GM23338 (cell line): ENCODE results near the gene TIMM22. TPM values are rescaled to one million over a fixed set of nuclear protein-coding genes. Genes with fewer than 3 reads are reported as not detected.
A peak's percentile ranks its signal among the peaks of the same experiment; 100 is the strongest.

Source experiments
- ATAC-seq: fragments of 200-7000 bp; cut with Tn5 transposase; 3 replicates; pipeline ENCODE4 v1.9.1; 2020
- DNase-seq: peaks from one replicate; pipeline ENCODE4 v3.0.0-alpha.2; 2015; ENCODE audit warnings: low spot score
- H2AFZ ChIP-seq: fragments of 200-600 bp; sonication (generic); 2 replicates; pipeline ENCODE4 v1.8.0; 2016; ENCODE audit warnings: antibody characterized with exemption, mild to moderate bottlenecking, moderate library complexity
- H3F3A ChIP-seq: fragments of 200-600 bp; sonication (generic); replicated peaks from 2 replicates; pipeline ENCODE4 v1.8.0; 2017; ENCODE audit warnings: antibody characterized with exemption, mixed run types, low read depth
- H3K27ac ChIP-seq: fragments of 200-600 bp; sonication (generic); 2 replicates; pipeline ENCODE4 v1.6.1; 2016; ENCODE audit warnings: low read depth
- H3K27me3 ChIP-seq: fragments of 200-600 bp; sonication (generic); 2 replicates; pipeline ENCODE4 v1.8.0; 2016; ENCODE audit warnings: mild to moderate bottlenecking, mixed run types, moderate library complexity; ENCODE audit not compliant: insufficient read depth
- H3K36me3 ChIP-seq: fragments of 200-600 bp; sonication (generic); 2 replicates; pipeline ENCODE4 v1.8.0; 2016; ENCODE audit warnings: mild to moderate bottlenecking; ENCODE audit not compliant: insufficient read depth
- H3K4me1 ChIP-seq: fragments of 200-600 bp; sonication (generic); 2 replicates; pipeline ENCODE4 v1.8.0; 2016; ENCODE audit warnings: mild to moderate bottlenecking, moderate library complexity; ENCODE audit not compliant: insufficient read depth
- H3K4me2 ChIP-seq: fragments of 200-600 bp; sonication (generic); 2 replicates; pipeline ENCODE4 v1.7.1; 2017; ENCODE audit warnings: mixed run types
- H3K4me3 ChIP-seq: fragments of 200-600 bp; sonication (generic); 2 replicates; pipeline ENCODE4 v1.6.1; 2016; ENCODE audit warnings: mixed run types
- H3K79me2 ChIP-seq: fragments of 200-600 bp; sonication (generic); replicated peaks from 2 replicates; pipeline ENCODE4 v1.8.0; 2017; ENCODE audit warnings: mild to moderate bottlenecking; ENCODE audit not compliant: insufficient read depth
- H3K9me2 ChIP-seq: fragments of 200-600 bp; sonication (generic); 2 replicates; pipeline ENCODE4 v1.8.0; 2017; ENCODE audit not compliant: insufficient read depth
- H4K20me1 ChIP-seq: fragments of 200-600 bp; sonication (generic); replicated peaks from 2 replicates; pipeline ENCODE4 v1.8.0; 2017; ENCODE audit warnings: mild to moderate bottlenecking; ENCODE audit not compliant: insufficient read depth
- H3K27ac Mint-ChIP-seq: 2 replicates; pipeline ENCODE4 v1.8.0; 2020; ENCODE audit warnings: inconsistent platforms, mild to moderate bottlenecking, moderate library complexity, mixed read lengths
- H3K27me3 Mint-ChIP-seq: 3 replicates; pipeline ENCODE4 v1.8.0; 2022; ENCODE audit warnings: low read depth, mild to moderate bottlenecking, moderate library complexity, mixed read lengths, inconsistent platforms; ENCODE audit not compliant: insufficient read depth, poor library complexity
- H3K36me3 Mint-ChIP-seq: 3 replicates; pipeline ENCODE4 v1.8.0; 2021; ENCODE audit warnings: low read depth, mild to moderate bottlenecking, inconsistent platforms, moderate library complexity, mixed read lengths
- H3K4me1 Mint-ChIP-seq: 3 replicates; pipeline ENCODE4 v1.8.0; 2020; ENCODE audit warnings: mild to moderate bottlenecking, inconsistent platforms, mixed read lengths
- H3K4me3 Mint-ChIP-seq: 3 replicates; pipeline ENCODE4 v1.8.0; 2021; ENCODE audit warnings: moderate library complexity, mild to moderate bottlenecking, inconsistent platforms, mixed read lengths
- H3K9me3 Mint-ChIP-seq: 3 replicates; pipeline ENCODE4 v1.8.0; 2020; ENCODE audit warnings: moderate library complexity, mild to moderate bottlenecking, inconsistent platforms, mixed read lengths
- CREB1 ChIP-seq: fragments of 250-450 bp; sonication (Bioruptor Pico); IDR thresholded peaks from 2 replicates; pipeline ENCODE4 v1.5.0; 2020; ENCODE audit warnings: low read depth, mild to moderate bottlenecking, moderate library complexity
- CTCF ChIP-seq, 2 experiments: fragments of 200-600 bp in 1 of 2; sonication (generic) in 1 of 2; conservative IDR thresholded peaks; 2 replicates each; pipeline versions ENCODE4 v1.5.1 to v1.6.1; 2016 to 2017; ENCODE audit warnings: antibody characterized with exemption in 2 of 2, low read depth in 2 of 2, mild to moderate bottlenecking in 2 of 2, moderate library complexity in 1 of 2
- EZH2 ChIP-seq: fragments of 200-600 bp; sonication (generic); IDR thresholded peaks from one replicate; pipeline ENCODE4 v1.8.0; 2017; ENCODE audit warnings: antibody characterized with exemption, mild to moderate bottlenecking, low read depth; ENCODE audit not compliant: unreplicated experiment
- EZH2phosphoT487 ChIP-seq: fragments of 200-600 bp; sonication (generic); IDR thresholded peaks from one replicate; pipeline ENCODE4 v1.8.1; 2018; ENCODE audit warnings: antibody characterized with exemption; ENCODE audit not compliant: unreplicated experiment
- JUNB ChIP-seq: IDR thresholded peaks from one replicate; pipeline ENCODE4 v1.6.1; 2016; ENCODE audit warnings: antibody characterized with exemption; ENCODE audit not compliant: unreplicated experiment
- NANOG ChIP-seq: IDR thresholded peaks from 2 replicates; pipeline ENCODE4 v1.6.1; 2016; ENCODE audit warnings: antibody characterized with exemption, borderline replicate concordance
- POLR2AphosphoS5 ChIP-seq: IDR thresholded peaks from 2 replicates; pipeline ENCODE4 v1.6.1; 2016; ENCODE audit warnings: antibody characterized with exemption, low read depth
- STAT1 ChIP-seq: IDR thresholded peaks from one replicate; pipeline ENCODE4 v1.6.1; 2016; ENCODE audit warnings: antibody characterized with exemption; ENCODE audit not compliant: unreplicated experiment
- ZNF114 ChIP-seq: fragments of 250-450 bp; sonication (Bioruptor Pico); IDR thresholded peaks from 2 replicates; pipeline ENCODE4 v1.5.0; 2020; ENCODE audit warnings: mild to moderate bottlenecking, moderate library complexity
- ZNF331 ChIP-seq: fragments of 250-450 bp; sonication (Bioruptor Pico); IDR thresholded peaks from 2 replicates; pipeline ENCODE4 v1.5.0; 2020; ENCODE audit warnings: low read depth, mild to moderate bottlenecking, moderate library complexity
- polyA plus RNA-seq: library from polyadenylated mRNA; unstranded; fragments of >200 nt; fragmentation: Nextera tagmentation; extraction: Ambion mirVana; gene quantifications from 2 replicates; pipeline ENCODE4 v1.2.1, GENCODE V29; 2016
- total RNA-seq: library from RNA; depleted of rRNA; stranded (reverse); fragments of >200 nt; shearing (Covaris generic); gene quantifications from 2 replicates; pipeline ENCODE4 v1.2.3, GENCODE V29; 2014
- TF ChIP-seq, protein P1 (sequence below): IDR thresholded peaks from one replicate; pipeline ENCODE4 v1.6.1; 2018; ENCODE audit warnings: antibody characterized with exemption; ENCODE audit not compliant: unreplicated experiment
- TF ChIP-seq, protein P2 (sequence below): IDR thresholded peaks from 2 replicates; pipeline ENCODE4 v1.6.1; 2016; ENCODE audit warnings: antibody characterized with exemption

TIMM22 gene
- total and polyA plus RNA-seq, 2 experiments from 2014 or later: 21.9 to 24.4 TPM

GRCh38 chr17:975371-975915 is 21.5 kb upstream of the TIMM22 start:
- Histone ChIP-seq H3K4me1 (peaks cover 55% of the 10 kb centered on the region), H3K27me3 (no peaks in the 10 kb centered on the region), H3K79me2 (peaks cover 85% of the 10 kb centered on the region), H3K27ac (peak overlapping the region; percentile 65), H3K4me3 (peak overlapping the region; percentile 3; the same call in 1 of the 2 replicates), H4K20me1 (peaks cover 46% of the 10 kb centered on the region), H3F3A (peaks cover 6% of the 10 kb centered on the region; the same call in 1 of the 2 replicates), H2AFZ (no peak overlapping the region), H3K9me2 (no peaks in the 10 kb centered on the region), H3K4me2 (peak overlapping the region; percentile 90; the same call in 1 of the 2 replicates), H3K36me3 (no peaks in the 10 kb centered on the region)
- DNase-seq (no peak), ATAC-seq (no peak)
- peaks cover 13% of the 10 kb centered on the region for H3K27me3 Mint-ChIP-seq
- H3K4me1 Mint-ChIP-seq: peaks cover 48% of the 10 kb centered on the region
- H3K9me3 Mint-ChIP-seq: no peaks in the 10 kb centered on the region; the same call in 2 of the 3 replicates
- no peak overlapping the region for H3K27ac Mint-ChIP-seq
- H3K4me3 Mint-ChIP-seq: peak overlapping the region; percentile 37; the same call in 2 of the 3 replicates
- TF ChIP-seq JUNB (no peak), ZNF114 (CRISPR knock-in tag) (no peak), NANOG (no peak), EZH2phosphoT487 (no peak), POLR2AphosphoS5 (no peak), STAT1 (no peak), EZH2 (no peak)
- TF ChIP-seq, protein P1, sequence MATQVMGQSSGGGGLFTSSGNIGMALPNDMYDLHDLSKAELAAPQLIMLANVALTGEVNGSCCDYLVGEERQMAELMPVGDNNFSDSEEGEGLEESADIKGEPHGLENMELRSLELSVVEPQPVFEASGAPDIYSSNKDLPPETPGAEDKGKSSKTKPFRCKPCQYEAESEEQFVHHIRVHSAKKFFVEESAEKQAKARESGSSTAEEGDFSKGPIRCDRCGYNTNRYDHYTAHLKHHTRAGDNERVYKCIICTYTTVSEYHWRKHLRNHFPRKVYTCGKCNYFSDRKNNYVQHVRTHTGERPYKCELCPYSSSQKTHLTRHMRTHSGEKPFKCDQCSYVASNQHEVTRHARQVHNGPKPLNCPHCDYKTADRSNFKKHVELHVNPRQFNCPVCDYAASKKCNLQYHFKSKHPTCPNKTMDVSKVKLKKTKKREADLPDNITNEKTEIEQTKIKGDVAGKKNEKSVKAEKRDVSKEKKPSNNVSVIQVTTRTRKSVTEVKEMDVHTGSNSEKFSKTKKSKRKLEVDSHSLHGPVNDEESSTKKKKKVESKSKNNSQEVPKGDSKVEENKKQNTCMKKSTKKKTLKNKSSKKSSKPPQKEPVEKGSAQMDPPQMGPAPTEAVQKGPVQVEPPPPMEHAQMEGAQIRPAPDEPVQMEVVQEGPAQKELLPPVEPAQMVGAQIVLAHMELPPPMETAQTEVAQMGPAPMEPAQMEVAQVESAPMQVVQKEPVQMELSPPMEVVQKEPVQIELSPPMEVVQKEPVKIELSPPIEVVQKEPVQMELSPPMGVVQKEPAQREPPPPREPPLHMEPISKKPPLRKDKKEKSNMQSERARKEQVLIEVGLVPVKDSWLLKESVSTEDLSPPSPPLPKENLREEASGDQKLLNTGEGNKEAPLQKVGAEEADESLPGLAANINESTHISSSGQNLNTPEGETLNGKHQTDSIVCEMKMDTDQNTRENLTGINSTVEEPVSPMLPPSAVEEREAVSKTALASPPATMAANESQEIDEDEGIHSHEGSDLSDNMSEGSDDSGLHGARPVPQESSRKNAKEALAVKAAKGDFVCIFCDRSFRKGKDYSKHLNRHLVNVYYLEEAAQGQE: no peak
- TF ChIP-seq, protein P2, sequence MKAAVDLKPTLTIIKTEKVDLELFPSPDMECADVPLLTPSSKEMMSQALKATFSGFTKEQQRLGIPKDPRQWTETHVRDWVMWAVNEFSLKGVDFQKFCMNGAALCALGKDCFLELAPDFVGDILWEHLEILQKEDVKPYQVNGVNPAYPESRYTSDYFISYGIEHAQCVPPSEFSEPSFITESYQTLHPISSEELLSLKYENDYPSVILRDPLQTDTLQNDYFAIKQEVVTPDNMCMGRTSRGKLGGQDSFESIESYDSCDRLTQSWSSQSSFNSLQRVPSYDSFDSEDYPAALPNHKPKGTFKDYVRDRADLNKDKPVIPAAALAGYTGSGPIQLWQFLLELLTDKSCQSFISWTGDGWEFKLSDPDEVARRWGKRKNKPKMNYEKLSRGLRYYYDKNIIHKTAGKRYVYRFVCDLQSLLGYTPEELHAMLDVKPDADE: no peak
- no peaks in the 10 kb centered on the region; the same call in 2 of the 3 replicates for H3K36me3 Mint-ChIP-seq

GRCh38 chr17:976312-976711 is 20.6 kb upstream of the TIMM22 start:
- Histone ChIP-seq H3K9me2 (no peaks in the 10 kb centered on the region), H4K20me1 (peaks cover 39% of the 10 kb centered on the region), H3K4me3 (peak overlapping the region; percentile 78; the same call in 1 of the 2 replicates), H3K4me2 (peak overlapping the region; percentile 90), H3K27ac (peak overlapping the region; percentile 6; the same call in 1 of the 2 replicates), H3K27me3 (no peaks in the 10 kb centered on the region), H3K4me1 (peaks cover 50% of the 10 kb centered on the region), H2AFZ (no peak overlapping the region), H3K36me3 (no peaks in the 10 kb centered on the region), H3K79me2 (peaks cover 76% of the 10 kb centered on the region), H3F3A (peaks cover 10% of the 10 kb centered on the region; the same call in 1 of the 2 replicates)
- H3K36me3 Mint-ChIP-seq: no peaks in the 10 kb centered on the region; the same call in 2 of the 3 replicates
- ATAC-seq (no peak), DNase-seq (no peak)
- H3K4me1 Mint-ChIP-seq: peaks cover 46% of the 10 kb centered on the region
- peaks cover 18% of the 10 kb centered on the region for H3K27me3 Mint-ChIP-seq
- no peak overlapping the region for H3K27ac Mint-ChIP-seq
- no peaks in the 10 kb centered on the region; the same call in 2 of the 3 replicates for H3K9me3 Mint-ChIP-seq
- H3K4me3 Mint-ChIP-seq: peak overlapping the region; percentile 85; the same call in 2 of the 3 replicates
- no peak for TF ChIP-seq CREB1 (CRISPR knock-in tag)
- TF ChIP-seq EZH2: no peak
- TF ChIP-seq, protein P1: no peak
- no peak for TF ChIP-seq JUNB
- no peak for TF ChIP-seq EZH2phosphoT487
- no peak for TF ChIP-seq ZNF114 (CRISPR knock-in tag)
- TF ChIP-seq ZNF331 (CRISPR knock-in tag): no peak
- no peak for TF ChIP-seq STAT1
- no peak for TF ChIP-seq CTCF (conservative IDR thresholded peaks at IDR 0.05; ENCODE audit: low read depth in 2 of 2)
- TF ChIP-seq POLR2AphosphoS5: no peak
- no peak for TF ChIP-seq NANOG
